GM23338 (cell line): Measurements from ENCODE around the gene MAP2K6.

Source experiments
- CREB1 ChIP-seq: fragments of 250-450 bp; sonication (Bioruptor Pico); IDR thresholded peaks from 2 replicates; pipeline ENCODE4 v1.5.0; 2020; ENCODE audit warnings: low read depth, mild to moderate bottlenecking, moderate library complexity
- EZH2 ChIP-seq: fragments of 200-600 bp; sonication (generic); IDR thresholded peaks from one replicate; pipeline ENCODE4 v1.8.0; 2017; ENCODE audit warnings: antibody characterized with exemption, mild to moderate bottlenecking, low read depth; ENCODE audit not compliant: unreplicated experiment
- EZH2phosphoT487 ChIP-seq: fragments of 200-600 bp; sonication (generic); IDR thresholded peaks from one replicate; pipeline ENCODE4 v1.8.1; 2018; ENCODE audit warnings: antibody characterized with exemption; ENCODE audit not compliant: unreplicated experiment
- JUNB ChIP-seq: IDR thresholded peaks from one replicate; pipeline ENCODE4 v1.6.1; 2016; ENCODE audit warnings: antibody characterized with exemption; ENCODE audit not compliant: unreplicated experiment
- NANOG ChIP-seq: IDR thresholded peaks from 2 replicates; pipeline ENCODE4 v1.6.1; 2016; ENCODE audit warnings: antibody characterized with exemption, borderline replicate concordance
- POLR2AphosphoS5 ChIP-seq: IDR thresholded peaks from 2 replicates; pipeline ENCODE4 v1.6.1; 2016; ENCODE audit warnings: antibody characterized with exemption, low read depth
- STAT1 ChIP-seq: IDR thresholded peaks from one replicate; pipeline ENCODE4 v1.6.1; 2016; ENCODE audit warnings: antibody characterized with exemption; ENCODE audit not compliant: unreplicated experiment
- ZNF114 ChIP-seq: fragments of 250-450 bp; sonication (Bioruptor Pico); IDR thresholded peaks from 2 replicates; pipeline ENCODE4 v1.5.0; 2020; ENCODE audit warnings: mild to moderate bottlenecking, moderate library complexity
- ZNF331 ChIP-seq: fragments of 250-450 bp; sonication (Bioruptor Pico); IDR thresholded peaks from 2 replicates; pipeline ENCODE4 v1.5.0; 2020; ENCODE audit warnings: low read depth, mild to moderate bottlenecking, moderate library complexity
- TF ChIP-seq, protein P1 (sequence below), 2 experiments: fragments of 200-600 bp in 1 of 2; sonication (generic) in 1 of 2; conservative IDR thresholded peaks; 2 replicates each; pipeline versions ENCODE4 v1.5.1 to v1.6.1; 2016 to 2017; ENCODE audit warnings: antibody characterized with exemption in 2 of 2, low read depth in 2 of 2, mild to moderate bottlenecking in 2 of 2, moderate library complexity in 1 of 2
- TF ChIP-seq, protein P2 (sequence below): IDR thresholded peaks from one replicate; pipeline ENCODE4 v1.6.1; 2018; ENCODE audit warnings: antibody characterized with exemption; ENCODE audit not compliant: unreplicated experiment
- TF ChIP-seq, protein P3 (sequence below): IDR thresholded peaks from 2 replicates; pipeline ENCODE4 v1.6.1; 2016; ENCODE audit warnings: antibody characterized with exemption
- TF ChIP-seq, protein P4 (sequence below): fragments of 250-450 bp; sonication (Bioruptor Pico); IDR thresholded peaks from 2 replicates; pipeline ENCODE4 v1.5.0; 2020; ENCODE audit warnings: mild to moderate bottlenecking, moderate library complexity

DNA sequence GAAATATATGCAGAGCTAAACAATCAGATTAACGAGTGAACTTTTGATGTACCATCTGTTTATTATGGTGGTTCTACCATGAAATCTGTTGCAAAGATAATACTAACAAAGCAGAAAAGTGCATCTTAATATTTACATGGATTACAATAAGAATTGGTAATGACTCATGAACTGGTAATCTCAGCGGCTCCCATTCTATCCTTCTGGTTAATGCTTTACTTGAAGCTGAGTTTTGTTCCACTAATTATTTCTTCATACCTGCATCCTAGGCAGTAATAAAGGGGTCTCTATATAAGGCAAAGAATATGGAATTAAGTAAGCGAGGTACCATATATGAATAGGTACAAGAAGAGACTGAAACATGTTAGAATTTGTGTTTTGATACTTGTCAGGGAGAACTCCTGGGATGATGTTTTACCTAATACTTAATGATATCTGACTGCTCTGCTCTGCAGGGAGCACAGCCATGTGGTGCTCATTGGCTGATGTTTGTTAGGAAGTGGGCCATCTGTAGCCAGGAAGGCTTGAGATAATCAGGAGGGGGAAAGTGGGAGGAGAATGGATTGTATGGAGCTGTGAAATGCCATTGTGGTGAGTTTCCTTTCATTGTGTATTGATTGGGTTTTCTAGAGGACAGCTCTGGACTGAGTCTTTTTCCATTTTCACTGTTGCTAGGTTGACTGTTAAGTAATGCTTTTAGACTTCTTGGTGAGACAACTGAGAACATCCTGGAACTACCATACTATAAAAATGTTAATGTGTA, 52.6 kb downstream of the MAP2K6 start:
- TF ChIP-seq, protein P1, sequence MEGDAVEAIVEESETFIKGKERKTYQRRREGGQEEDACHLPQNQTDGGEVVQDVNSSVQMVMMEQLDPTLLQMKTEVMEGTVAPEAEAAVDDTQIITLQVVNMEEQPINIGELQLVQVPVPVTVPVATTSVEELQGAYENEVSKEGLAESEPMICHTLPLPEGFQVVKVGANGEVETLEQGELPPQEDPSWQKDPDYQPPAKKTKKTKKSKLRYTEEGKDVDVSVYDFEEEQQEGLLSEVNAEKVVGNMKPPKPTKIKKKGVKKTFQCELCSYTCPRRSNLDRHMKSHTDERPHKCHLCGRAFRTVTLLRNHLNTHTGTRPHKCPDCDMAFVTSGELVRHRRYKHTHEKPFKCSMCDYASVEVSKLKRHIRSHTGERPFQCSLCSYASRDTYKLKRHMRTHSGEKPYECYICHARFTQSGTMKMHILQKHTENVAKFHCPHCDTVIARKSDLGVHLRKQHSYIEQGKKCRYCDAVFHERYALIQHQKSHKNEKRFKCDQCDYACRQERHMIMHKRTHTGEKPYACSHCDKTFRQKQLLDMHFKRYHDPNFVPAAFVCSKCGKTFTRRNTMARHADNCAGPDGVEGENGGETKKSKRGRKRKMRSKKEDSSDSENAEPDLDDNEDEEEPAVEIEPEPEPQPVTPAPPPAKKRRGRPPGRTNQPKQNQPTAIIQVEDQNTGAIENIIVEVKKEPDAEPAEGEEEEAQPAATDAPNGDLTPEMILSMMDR (conservative IDR thresholded peaks at IDR 0.05; ENCODE audit: low read depth in 2 of 2), result no peak
- TF ChIP-seq JUNB (no peak), EZH2phosphoT487 (no peak), CREB1 (no peak), POLR2AphosphoS5 (no peak), EZH2 (no peak), ZNF331 (CRISPR knock-in tag) (no peak), NANOG (no peak), ZNF114 (CRISPR knock-in tag) (no peak), STAT1 (no peak)
- TF ChIP-seq, protein P2, sequence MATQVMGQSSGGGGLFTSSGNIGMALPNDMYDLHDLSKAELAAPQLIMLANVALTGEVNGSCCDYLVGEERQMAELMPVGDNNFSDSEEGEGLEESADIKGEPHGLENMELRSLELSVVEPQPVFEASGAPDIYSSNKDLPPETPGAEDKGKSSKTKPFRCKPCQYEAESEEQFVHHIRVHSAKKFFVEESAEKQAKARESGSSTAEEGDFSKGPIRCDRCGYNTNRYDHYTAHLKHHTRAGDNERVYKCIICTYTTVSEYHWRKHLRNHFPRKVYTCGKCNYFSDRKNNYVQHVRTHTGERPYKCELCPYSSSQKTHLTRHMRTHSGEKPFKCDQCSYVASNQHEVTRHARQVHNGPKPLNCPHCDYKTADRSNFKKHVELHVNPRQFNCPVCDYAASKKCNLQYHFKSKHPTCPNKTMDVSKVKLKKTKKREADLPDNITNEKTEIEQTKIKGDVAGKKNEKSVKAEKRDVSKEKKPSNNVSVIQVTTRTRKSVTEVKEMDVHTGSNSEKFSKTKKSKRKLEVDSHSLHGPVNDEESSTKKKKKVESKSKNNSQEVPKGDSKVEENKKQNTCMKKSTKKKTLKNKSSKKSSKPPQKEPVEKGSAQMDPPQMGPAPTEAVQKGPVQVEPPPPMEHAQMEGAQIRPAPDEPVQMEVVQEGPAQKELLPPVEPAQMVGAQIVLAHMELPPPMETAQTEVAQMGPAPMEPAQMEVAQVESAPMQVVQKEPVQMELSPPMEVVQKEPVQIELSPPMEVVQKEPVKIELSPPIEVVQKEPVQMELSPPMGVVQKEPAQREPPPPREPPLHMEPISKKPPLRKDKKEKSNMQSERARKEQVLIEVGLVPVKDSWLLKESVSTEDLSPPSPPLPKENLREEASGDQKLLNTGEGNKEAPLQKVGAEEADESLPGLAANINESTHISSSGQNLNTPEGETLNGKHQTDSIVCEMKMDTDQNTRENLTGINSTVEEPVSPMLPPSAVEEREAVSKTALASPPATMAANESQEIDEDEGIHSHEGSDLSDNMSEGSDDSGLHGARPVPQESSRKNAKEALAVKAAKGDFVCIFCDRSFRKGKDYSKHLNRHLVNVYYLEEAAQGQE, result no peak
- TF ChIP-seq, protein P3, sequence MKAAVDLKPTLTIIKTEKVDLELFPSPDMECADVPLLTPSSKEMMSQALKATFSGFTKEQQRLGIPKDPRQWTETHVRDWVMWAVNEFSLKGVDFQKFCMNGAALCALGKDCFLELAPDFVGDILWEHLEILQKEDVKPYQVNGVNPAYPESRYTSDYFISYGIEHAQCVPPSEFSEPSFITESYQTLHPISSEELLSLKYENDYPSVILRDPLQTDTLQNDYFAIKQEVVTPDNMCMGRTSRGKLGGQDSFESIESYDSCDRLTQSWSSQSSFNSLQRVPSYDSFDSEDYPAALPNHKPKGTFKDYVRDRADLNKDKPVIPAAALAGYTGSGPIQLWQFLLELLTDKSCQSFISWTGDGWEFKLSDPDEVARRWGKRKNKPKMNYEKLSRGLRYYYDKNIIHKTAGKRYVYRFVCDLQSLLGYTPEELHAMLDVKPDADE, result no peak
- TF ChIP-seq, protein P4, sequence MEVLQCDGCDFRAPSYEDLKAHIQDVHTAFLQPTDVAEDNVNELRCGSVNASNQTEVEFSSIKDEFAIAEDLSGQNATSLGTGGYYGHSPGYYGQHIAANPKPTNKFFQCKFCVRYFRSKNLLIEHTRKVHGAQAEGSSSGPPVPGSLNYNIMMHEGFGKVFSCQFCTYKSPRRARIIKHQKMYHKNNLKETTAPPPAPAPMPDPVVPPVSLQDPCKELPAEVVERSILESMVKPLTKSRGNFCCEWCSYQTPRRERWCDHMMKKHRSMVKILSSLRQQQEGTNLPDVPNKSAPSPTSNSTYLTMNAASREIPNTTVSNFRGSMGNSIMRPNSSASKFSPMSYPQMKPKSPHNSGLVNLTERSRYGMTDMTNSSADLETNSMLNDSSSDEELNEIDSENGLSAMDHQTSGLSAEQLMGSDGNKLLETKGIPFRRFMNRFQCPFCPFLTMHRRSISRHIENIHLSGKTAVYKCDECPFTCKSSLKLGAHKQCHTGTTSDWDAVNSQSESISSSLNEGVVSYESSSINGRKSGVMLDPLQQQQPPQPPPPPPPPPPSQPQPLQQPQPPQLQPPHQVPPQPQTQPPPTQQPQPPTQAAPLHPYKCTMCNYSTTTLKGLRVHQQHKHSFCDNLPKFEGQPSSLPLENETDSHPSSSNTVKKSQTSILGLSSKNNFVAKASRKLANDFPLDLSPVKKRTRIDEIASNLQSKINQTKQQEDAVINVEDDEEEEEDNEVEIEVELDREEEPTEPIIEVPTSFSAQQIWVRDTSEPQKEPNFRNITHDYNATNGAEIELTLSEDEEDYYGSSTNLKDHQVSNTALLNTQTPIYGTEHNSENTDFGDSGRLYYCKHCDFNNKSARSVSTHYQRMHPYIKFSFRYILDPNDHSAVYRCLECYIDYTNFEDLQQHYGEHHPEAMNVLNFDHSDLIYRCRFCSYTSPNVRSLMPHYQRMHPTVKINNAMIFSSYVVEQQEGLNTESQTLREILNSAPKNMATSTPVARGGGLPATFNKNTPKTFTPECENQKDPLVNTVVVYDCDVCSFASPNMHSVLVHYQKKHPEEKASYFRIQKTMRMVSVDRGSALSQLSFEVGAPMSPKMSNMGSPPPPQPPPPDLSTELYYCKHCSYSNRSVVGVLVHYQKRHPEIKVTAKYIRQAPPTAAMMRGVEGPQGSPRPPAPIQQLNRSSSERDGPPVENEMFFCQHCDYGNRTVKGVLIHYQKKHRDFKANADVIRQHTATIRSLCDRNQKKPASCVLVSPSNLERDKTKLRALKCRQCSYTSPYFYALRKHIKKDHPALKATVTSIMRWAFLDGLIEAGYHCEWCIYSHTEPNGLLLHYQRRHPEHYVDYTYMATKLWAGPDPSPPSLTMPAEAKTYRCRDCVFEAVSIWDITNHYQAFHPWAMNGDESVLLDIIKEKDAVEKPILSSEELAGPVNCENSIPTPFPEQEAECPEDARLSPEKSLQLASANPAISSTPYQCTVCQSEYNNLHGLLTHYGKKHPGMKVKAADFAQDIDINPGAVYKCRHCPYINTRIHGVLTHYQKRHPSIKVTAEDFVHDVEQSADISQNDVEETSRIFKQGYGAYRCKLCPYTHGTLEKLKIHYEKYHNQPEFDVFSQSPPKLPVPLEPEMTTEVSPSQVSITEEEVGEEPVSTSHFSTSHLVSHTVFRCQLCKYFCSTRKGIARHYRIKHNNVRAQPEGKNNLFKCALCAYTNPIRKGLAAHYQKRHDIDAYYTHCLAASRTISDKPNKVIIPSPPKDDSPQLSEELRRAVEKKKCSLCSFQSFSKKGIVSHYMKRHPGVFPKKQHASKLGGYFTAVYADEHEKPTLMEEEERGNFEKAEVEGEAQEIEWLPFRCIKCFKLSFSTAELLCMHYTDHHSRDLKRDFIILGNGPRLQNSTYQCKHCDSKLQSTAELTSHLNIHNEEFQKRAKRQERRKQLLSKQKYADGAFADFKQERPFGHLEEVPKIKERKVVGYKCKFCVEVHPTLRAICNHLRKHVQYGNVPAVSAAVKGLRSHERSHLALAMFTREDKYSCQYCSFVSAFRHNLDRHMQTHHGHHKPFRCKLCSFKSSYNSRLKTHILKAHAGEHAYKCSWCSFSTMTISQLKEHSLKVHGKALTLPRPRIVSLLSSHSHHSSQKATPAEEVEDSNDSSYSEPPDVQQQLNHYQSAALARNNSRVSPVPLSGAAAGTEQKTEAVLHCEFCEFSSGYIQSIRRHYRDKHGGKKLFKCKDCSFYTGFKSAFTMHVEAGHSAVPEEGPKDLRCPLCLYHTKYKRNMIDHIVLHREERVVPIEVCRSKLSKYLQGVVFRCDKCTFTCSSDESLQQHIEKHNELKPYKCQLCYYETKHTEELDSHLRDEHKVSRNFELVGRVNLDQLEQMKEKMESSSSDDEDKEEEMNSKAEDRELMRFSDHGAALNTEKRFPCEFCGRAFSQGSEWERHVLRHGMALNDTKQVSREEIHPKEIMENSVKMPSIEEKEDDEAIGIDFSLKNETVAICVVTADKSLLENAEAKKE (CRISPR knock-in tag), result no peak; the same call in 1 of the 2 replicates
